IPS-18c (cell line): ENCODE data around the gene JUND.

Experiments used
- H3K4me3 ChIP-seq: 2 replicates; pipeline ENCODE4 v1.7.0; 2013; ENCODE audit warnings: low read depth, mild to moderate bottlenecking, low read length, moderate library complexity; ENCODE audit not compliant: insufficient read depth
- H3K9me3 ChIP-seq: one replicate; pipeline ENCODE4 v1.6.1; 2013; ENCODE audit warnings: mild to moderate bottlenecking, low read length, moderate library complexity; ENCODE audit not compliant: control insufficient read depth, insufficient read depth

JUND gene

DNA sequence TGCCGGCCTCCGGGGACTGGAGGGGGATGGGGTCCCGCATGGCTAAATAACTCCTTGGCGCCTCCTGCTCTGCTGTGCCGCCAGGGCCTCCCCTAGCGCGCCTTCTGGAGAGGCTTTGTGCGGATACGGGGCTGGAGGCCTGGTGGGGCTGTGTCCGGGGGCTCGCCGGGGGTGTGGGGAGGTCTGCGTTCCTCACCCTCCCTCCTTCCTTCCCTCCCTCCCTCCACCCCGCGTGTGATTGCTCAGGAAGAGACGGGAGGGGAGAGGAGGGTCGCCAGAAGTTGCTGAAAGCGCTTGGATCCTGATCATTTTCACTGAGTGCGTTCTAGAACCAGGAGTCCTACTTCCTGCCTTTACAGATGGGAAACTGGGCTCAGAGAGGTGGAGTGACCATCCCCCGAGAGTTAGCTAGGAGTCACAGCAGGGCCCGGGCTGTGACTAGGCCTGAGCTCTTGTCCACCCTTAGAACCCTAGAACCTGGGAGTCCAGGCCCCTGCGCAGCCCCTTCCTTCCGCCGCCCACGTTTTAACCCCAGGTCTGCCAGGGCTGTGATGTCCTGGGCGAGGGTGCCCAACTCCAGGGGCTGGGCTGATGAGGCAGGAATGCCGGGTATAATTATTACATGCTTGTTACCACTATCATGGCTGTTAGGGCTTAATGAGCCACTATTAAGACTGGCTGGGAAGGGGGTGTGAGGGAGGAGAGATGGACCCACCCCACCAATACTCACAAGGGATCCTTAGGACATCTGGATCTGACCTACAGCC, 782 bp upstream of the JUND start:
- peaks cover 2% of the 10 kb centered on the region for H3K9me3 ChIP-seq
- peak overlapping the region; percentile 57 for H3K4me3 ChIP-seq

DNA sequence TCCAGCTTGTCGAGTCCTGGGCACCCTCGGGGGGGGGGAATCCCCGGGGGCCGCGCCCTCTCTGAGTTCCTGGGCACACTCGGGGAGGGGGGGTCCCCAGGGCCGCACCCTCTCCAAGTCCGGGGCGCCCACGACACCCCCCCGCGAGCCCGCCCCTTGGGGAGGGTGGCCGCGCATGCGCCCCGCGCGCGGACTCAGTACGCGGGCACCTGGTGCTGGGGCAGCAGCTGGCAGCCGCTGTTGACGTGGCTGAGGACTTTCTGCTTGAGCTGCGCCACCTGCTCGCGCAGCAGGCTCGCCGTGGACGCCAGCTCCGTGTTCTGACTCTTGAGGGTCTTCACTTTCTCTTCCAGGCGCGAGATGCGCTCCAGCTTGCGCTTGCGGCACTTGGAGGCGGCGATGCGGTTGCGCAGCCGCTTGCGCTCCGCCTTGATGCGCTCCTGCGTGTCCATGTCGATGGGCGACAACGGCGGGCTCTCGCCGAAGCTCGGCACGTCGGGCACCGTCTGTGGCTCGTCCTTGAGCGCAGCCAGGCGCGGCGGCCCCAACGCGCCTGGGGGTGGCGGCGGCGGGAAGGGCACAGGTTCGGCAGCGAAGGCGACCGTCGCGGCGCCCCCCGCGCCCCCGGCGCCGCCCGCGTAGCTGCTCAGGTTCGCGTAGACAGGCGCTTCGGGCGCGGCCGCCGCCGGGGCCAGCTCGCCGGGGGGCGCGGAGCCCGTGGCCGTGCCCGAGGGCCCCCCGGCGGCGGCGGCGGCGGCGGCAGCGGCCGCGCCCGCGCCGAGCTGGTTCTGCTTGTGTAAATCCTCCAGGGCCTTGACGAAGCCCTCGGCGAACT, 958 bp downstream of the JUND start:
- H3K9me3 ChIP-seq = no peaks in the 10 kb centered on the region
- peak overlapping the region; percentile 91 for H3K4me3 ChIP-seq

DNA sequence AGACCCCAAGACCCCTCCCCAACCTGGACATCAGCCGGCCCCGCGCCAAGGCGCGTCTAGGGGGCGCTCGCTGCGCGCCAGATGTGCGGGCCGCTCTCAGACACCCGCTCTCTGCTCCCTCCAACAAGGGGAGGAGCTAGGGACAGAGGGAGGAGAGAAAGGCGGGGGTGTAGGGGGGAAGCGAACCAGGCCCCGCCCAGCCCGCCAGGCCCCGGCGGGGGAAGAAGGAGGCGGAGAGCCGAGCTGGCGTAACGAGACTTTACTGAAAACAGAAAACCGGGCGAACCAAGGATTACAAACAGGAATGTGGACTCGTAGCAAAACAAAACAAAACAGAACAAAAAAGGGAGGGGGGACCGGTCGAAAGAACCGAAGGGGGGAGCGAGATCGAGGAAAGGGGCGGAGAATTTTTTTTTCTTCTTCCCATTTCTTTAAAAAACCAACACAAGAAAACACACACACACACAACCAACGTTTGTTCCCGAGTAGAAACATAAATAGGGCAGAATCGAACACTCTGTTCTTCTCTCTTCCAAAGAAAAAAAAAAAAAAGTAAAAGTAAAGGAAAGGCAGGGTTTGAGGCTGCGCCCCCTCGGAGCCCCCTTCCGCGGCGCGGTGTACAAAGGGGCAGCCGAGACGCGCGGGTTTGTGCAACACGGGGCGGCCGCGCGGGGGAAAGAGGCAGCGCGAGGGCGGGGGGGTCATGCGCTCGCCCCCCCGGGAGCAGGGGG, 1.7 kb downstream of the JUND start:
- Histone ChIP-seq H3K9me3 (no peaks in the 10 kb centered on the region), H3K4me3 (peak overlapping the region; percentile 91)

DNA sequence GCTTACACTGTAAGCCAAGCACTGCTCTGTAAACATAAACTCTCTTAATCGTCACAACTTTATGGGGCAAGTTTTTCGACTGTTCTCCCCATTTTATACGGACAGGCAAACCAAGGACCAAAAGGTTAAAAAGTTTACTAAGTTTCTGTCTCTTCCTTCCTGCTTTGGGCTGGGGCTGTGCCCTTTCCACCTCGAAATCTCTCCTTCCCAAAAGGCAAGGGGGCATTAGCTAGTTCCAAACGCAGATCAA, 2.2 kb downstream of the JUND start:
- Histone ChIP-seq H3K9me3 (no peaks in the 10 kb centered on the region), H3K4me3 (peak overlapping the region; percentile 91)

DNA sequence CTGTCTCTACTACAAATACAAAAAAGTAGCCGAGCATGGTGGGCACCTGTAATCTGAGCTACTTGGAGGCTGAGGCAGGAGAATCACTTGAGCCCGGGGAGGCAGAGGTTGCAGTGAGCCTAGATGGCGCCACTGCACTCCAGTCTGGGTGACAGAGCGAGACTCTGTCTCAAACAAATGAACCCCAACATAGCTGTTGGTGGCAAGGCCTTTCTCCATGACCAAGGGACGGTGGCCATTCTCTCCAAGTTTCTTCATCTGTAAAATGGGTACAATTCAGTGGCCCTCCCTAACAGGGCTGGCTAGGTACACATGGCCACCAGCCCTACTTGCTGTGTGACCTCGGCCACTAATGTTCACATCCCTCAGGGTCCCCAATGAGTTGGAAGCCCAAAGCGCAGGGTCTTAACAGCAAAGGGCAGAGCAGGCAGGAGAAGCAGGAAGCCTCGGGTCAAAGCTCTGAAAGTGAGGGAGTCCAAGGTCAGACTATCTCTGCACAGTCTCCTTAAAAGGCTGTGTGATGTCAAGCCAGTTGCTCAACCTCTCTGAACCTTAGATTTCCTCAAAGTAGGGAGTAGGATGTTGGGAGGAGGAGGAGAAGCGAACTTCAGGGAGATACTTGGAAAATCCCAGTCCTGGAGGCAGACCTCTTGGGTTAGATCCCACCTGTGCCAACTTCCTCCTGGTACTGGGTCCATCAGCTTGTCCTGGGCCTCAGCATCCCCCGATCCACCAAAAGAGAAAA, 2.7 kb downstream of the JUND start:
- Histone ChIP-seq H3K4me3 (peak overlapping the region; percentile 91), H3K9me3 (peaks cover 1% of the 10 kb centered on the region)

DNA sequence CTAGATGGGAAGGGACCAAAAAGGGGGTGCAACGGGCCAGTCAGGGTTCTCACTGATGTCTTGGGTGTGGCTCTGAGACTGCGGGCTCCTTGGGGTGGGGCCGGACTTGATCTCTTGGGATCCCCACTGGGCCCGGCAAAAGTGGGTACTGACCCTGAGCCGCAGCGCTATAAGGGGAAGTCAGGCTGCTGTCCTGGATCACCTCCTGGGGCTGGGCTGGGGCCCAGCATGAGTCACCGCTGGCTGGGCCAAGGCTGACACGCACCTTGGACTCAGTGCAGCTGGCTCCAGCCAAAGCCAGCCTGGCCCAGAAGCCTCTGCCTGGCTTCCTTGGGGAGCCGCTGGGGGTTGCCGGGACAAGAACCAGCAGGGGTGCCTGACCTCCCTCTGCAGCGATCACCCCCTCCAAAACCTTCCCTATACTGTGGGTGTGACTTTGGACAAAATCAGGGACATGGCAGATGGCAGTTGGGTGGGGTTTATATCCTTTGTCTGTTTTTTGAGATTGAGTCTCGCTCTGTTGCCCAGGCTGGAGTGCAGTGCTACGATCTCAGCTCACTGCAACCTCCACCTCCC, 6.6 kb downstream of the JUND start:
- no peak overlapping the region for H3K4me3 ChIP-seq
- peaks cover 3% of the 10 kb centered on the region for H3K9me3 ChIP-seq

DNA sequence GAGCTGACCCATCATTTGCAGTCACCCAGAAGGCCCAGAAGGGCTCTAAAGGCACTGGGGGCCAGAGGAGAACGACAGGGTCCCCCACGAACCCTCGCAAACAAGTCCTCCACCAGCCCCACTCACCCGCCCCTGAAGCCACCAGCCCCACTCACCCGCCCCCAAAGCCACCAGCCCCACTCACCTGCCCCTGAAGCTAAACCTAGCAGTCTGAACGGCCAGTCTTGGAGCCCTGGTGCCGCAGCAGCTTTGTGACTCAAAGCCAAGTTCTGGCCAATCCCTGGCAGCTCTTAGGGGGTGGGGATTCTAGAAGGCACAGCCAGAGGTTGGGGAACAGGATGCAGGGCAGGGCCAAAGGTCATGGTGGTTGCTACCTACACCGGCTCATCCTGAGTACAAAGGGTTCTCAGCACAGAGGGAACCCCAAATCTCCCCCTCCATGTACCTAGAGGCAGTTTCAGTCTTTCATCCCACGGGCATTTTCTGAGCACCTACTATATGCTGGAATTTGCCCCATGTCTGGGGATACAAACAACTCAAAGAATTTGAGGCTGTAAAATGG, 7.1 kb downstream of the JUND start, which contains the start of gene IQCN:
IQCN (minus strand) TSS at position 234 of the 562 bp plus-strand sequence. CDS start 4,974 bp downstream, outside the sequence.
- no peak within 1 kb of the TSS for H3K4me3 ChIP-seq
- peaks cover 3% of the 10 kb centered on the region for H3K9me3 ChIP-seq

DNA sequence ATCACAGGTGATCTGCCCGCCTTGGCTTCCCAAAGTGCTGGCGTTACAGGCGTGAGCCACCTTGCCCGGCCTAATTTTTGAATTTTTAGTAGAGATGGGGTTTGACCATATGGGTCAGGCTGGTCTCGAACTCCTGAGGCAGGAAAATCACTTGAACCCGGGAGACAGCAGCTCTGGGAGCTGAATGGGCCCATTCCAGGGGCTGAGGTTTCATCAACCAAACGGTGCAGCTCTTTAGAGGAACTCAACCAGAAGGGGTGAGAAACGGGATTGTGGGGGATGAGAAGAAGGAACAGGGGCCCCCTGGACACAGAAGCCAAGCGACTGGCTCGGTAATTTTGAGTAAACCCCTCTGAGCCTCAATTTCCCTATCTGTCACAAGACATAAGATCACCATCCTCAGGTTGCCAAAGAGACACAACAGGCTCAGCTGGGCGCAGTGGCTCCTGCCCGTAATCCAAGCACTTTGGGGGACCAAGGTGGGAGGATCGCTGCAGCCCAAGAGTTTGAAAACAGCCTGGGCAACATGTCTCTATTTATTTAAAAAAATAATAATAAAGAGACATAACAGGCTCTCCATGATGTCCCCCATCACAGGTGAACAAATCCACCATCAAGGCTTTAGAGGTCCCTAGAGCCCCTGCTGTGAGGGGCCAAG, 7.7 kb downstream of the JUND start:
- Histone ChIP-seq H3K9me3 (peaks cover 3% of the 10 kb centered on the region), H3K4me3 (no peak overlapping the region)

DNA sequence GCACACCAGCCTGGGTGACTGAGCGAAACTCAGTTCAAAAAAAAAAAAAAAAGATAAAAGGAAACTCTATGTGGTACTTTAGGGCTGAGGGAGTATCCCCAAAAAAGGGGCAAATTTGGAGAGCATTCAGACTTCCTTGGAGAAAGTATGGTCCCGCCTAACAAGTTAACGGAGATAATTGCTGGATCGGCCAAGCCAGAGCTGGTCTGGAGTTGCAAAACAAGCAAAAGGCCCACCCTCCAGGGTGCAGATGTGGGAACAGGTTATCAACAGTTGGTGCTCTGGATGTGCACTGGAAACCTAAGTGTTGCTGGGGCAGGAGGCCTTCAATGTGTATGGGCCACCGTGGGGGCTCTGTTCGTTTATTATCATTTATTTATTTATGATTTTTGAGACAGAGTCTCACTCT, 10.0 kb downstream of the JUND start:
- Histone ChIP-seq H3K4me3 (no peak overlapping the region), H3K9me3 (peaks cover 3% of the 10 kb centered on the region)

DNA sequence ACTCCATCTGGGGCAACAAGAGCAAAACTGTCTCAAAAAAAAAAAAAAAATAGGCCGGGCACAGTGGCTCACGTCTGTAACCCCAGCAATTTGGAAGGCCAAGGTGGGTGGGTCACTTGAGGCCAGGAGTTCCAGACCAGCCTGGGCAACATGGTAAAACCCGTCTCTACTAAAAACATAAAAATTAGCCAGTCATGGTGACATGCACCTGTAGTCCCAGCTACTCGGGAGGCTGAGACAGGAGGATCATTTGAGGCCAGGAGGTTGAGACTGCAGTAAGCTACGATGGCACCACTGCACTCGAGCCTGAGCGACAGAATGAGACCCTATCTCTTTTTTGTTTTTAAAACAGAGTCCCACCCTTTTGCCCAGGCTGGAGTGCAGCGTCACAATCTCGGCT, 11.1 kb downstream of the JUND start:
- H3K4me3 ChIP-seq = no peak overlapping the region

DNA sequence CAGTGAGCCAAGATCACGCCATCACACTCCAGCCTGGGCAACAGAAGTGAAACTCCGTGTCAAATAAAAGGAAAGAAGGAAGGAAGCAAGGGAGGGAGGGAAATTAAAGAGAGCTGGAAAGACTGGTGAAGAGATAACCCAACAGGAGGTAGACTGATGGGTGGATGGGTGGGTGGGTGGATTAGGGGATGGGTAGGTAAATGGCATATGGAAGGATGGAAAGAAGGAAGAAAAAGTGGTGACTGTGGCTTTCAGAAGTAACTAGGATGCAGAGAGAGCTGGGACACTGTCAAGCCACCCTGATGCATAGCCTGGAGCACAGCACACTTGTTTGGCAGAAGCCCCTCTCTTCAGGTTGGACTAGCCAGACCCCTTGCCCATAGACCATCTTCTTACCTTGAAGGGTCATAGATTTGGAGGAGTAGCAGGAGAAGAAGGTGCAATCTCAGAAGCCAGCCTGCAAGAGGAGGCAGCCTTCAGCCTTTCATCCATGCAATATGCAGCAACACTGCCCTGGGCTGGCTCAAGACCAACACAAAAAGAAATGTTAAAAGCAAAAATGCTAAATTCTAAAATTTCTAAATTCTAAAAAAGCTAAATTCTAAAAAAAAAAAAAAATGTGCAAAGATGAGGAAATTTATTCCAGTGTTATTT, 12.2 kb downstream of the JUND start:
- no peak overlapping the region for H3K4me3 ChIP-seq
- H3K9me3 ChIP-seq = peaks cover 3% of the 10 kb centered on the region

More for the DNA sequence above, 11.1 kb downstream of the JUND start:
- H3K9me3 ChIP-seq = peaks cover 3% of the 10 kb centered on the region

DNA sequence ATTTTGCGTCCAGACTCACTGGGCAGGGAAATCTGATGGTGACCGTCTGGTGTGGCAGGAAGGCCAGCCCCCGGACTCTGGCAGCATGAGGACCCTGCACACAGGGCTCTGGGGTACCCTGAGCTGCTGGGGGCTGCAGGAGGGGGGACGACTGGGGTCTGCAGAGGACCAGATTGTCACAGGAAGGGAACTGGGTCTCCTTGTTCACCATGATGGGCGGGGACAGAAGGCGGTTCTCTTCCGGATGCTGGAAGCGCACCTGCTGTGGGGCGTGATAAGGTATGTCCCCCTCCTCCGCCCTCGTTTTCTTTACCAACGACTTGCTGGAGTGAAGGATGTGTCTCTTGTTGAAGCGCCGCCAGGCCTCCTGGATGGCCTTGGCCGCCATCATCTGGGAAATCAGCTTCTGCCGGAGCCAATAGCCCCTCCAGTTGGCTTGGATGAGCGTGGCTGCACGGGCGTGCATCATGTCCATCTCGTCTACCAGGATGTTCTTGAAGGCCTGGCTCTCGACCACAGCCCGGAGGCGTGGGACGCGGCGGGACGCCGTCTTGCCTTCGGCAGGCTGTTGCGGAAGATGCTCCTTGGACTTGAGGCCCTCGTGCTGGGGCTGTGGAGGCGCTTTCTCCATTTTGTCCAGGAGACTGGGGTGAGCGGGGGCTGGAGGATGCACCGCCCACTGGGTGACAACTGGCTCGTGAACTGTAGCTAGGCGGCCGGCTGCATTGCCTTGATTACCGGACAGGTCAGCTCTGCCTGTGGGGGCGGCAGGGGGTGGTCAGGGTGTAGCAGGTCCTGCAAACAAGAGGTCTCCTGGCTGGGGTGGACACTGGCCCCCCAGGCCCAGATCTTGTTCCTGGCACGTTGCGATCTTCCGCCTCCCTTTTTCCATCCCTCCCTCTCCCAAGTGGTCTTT, 14.4 kb downstream of the JUND start:
- H3K4me3 ChIP-seq = no peak overlapping the region
- no peaks in the 10 kb centered on the region for H3K9me3 ChIP-seq

DNA sequence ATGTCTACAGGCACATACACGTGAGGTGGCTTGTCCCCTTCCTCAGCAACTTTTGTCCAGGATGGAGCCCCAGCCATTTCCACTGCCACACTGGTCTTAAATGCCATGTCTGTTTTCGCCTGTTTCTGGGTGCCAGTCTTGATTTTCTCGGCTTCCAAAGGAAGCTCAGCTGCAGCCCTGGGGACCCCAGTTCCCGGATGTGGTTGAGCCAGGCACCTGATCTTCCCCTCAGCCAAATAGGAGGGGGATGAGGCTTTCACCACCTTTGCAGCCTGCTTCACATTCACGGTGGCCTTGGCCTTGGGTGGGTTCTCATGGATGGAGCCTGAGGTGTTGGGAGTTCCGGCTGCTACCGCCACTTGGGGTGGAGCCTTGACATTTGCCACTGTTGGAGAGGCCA, 15.8 kb downstream of the JUND start:
- Histone ChIP-seq H3K9me3 (no peaks in the 10 kb centered on the region), H3K4me3 (no peak overlapping the region)

DNA sequence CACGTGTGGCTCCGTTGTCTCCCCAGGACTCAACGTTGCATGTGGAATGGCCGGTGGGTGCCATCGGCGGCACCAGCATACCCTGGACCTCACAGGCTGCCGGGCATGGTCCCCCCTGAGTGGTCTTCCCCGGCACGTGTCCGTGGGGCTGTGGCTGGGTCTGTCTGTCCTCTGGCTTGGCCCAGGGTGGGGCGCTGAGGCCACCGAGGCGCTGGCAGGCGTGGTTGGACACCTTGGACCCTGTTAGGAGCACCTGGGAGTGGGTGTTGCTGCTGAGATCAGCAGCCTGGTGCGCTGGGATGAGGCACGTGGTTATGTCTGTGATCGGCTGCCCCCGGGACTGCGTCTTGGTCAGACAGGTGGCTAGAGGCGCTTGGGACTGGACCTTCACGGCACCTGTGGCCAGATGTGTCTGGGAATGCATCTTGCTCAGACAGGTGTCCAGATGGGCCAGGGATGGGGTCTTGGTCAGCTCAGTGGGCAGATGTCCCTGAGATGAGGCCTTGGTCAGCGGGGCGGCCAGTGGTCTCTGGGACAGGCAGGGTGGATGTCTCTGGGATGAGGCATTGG, 16.4 kb downstream of the JUND start:
- Histone ChIP-seq H3K4me3 (no peak overlapping the region), H3K9me3 (no peaks in the 10 kb centered on the region)
